Stimulated activated naive CD8-positive, alpha-beta T cell treated with anti-CD3 and anti-CD28 coated beads, Interleukin-15, Interleukin-2, amounts not matched to agents 100 U/mL and 50 U/mL, for 24 hours (primary cell): ENCODE data around the gene OTOGL.

Source experiments
- ATAC-seq: fragments of 150-1000 bp; cut with Tn5 transposase; one replicate; pipeline ENCODE4 v1.10.0; 2021
- DNase-seq: peaks from one replicate; pipeline ENCODE4 v3.0.0; 2021

The OTOGL gene

GRCh38 chr12:80099259-80099658 is at the start of gene OTOGL:
TSS of gene OTOGL (plus strand) at chr12:80099537. CDS start at chr12:80209432, 109,895 bp downstream.
- no peak for DNase-seq
- no peak for ATAC-seq

GRCh38 chr12:80050236-80050635 is 49.1 kb upstream of the OTOGL start:
- DNase-seq (no peak), ATAC-seq (no peak)

- DNase-seq: no peak
Observed at GRCh38 chr12:80053051-80053790, 46.1 kb upstream of the OTOGL start.

GRCh38 chr12:80056232-80056631 is 43.1 kb upstream of the OTOGL start:
- no peak for DNase-seq
- no peak for ATAC-seq

More at GRCh38 chr12:80053051-80053790, 46.1 kb upstream of the OTOGL start:
- no peak for ATAC-seq

GRCh38 chr12:80056845-80057244 is 42.5 kb upstream of the OTOGL start:
- DNase-seq: no peak

GRCh38 chr12:80058586-80058985 is 40.8 kb upstream of the OTOGL start:
- DNase-seq (no peak), ATAC-seq (no peak)

More at GRCh38 chr12:80056845-80057244, 42.5 kb upstream of the OTOGL start:
- no peak for ATAC-seq

- ATAC-seq: no peak
Observed at GRCh38 chr12:80059102-80059501, 40.2 kb upstream of the OTOGL start.

GRCh38 chr12:80059875-80060274 is 39.5 kb upstream of the OTOGL start:
- DNase-seq (no peak), ATAC-seq (no peak)

More at GRCh38 chr12:80059102-80059501, 40.2 kb upstream of the OTOGL start:
- DNase-seq: no peak

GRCh38 chr12:80064269-80064668 is 35.1 kb upstream of the OTOGL start:
- ATAC-seq (no peak), DNase-seq (no peak)

GRCh38 chr12:80064951-80065350 is 34.4 kb upstream of the OTOGL start:
- no peak for ATAC-seq
- DNase-seq: no peak

- no peak for ATAC-seq
- DNase-seq: no peak
Observed at GRCh38 chr12:80068173-80068572, 31.2 kb upstream of the OTOGL start.

GRCh38 chr12:80083892-80084614 is 15.3 kb upstream of the OTOGL start:
- peak; percentile 40 for DNase-seq
- ATAC-seq: peak; percentile 65

GRCh38 chr12:80086025-80086424 is 13.3 kb upstream of the OTOGL start:
- ATAC-seq: no peak

GRCh38 chr12:80087486-80088213 is 11.7 kb upstream of the OTOGL start:
- DNase-seq: no peak
- ATAC-seq: no peak

More at GRCh38 chr12:80086025-80086424, 13.3 kb upstream of the OTOGL start:
- DNase-seq: no peak

- DNase-seq (no peak), ATAC-seq (no peak)
Observed at GRCh38 chr12:80100591-80100990, 1.3 kb downstream of the OTOGL start.

- no peak for DNase-seq
Observed at GRCh38 chr12:80101126-80101525, 1.8 kb downstream of the OTOGL start.

GRCh38 chr12:80107221-80107620 is 7.9 kb downstream of the OTOGL start:
- ATAC-seq: no peak

More at GRCh38 chr12:80101126-80101525, 1.8 kb downstream of the OTOGL start:
- ATAC-seq: no peak

GRCh38 chr12:80116735-80117134 is 17.4 kb downstream of the OTOGL start:
- ATAC-seq: no peak
- no peak for DNase-seq

More at GRCh38 chr12:80107221-80107620, 7.9 kb downstream of the OTOGL start:
- DNase-seq: no peak

- DNase-seq: no peak
Observed at GRCh38 chr12:80118565-80119324, 19.4 kb downstream of the OTOGL start.

GRCh38 chr12:80120994-80121393 is 21.7 kb downstream of the OTOGL start:
- no peak for DNase-seq
- ATAC-seq: no peak

More at GRCh38 chr12:80118565-80119324, 19.4 kb downstream of the OTOGL start:
- ATAC-seq: no peak

- DNase-seq: no peak
Observed at GRCh38 chr12:80121661-80122060, 22.3 kb downstream of the OTOGL start.

More at GRCh38 chr12:80121661-80122060, 22.3 kb downstream of the OTOGL start:
- ATAC-seq: no peak
